ENCODE measurements around the gene MAP3K20.
"Not testable (repeated sequence)": the region's sequence is repeated elsewhere in the genome, so short reads cannot be mapped to it uniquely, and the experiment has no call there.

MAP3K20 gene

DNA sequence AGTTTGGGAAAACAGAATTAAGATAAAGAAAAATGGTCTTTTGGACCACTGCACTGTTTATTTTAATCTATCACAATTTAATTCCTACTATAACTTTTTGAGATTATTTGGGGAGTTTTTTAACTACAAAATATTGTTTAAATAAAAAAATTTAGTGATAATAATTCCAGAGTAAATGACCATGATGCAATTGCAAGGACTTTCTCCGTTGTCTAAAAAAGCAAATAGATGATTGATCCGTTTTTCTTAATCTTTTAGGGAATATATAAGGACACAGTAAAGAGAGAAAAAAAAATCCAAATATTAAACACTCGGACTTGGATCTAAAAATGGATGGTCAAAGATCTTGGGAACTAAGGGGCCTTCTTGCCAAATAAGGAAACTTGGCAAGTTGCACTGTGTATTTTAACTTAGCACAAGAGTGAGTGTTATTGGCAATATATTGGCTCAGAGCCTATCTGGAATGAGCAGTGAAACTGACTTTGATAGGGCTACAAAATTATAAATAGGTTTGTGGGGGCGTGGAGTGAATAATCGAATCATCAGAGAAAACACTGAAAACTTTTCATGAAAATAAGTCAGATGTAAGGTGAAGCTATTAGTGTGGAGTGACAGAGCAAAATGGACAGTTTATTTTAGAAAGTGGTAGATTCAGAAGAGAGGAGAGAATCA, 2.0 kb downstream of the MAP3K20 start:
- no peak overlapping the region for H3K4me3 ChIP-seq (ENCODE audit: low read length)
- DNase-seq (ENCODE audit: low read depth, low spot score), result no peak

DNA sequence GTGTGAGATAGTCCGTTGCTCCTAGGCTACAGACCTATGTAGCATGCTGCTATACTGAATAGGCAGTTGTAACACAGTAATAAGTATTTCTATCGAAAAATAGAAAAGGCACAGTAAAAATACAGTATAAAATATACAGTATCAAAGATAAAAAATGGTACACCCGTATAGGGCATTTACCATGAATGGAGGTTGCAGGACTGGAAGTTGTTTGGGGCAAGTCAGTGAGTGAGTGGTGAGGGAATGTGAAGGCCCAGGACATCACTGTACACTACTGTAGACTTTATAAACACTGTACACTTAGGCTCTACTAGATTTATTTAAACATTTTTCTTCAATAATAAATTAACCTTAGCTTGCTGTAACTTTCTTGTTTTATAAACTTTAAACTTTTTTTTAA, 3.5 kb downstream of the MAP3K20 start:
- DNase-seq (ENCODE audit: low read depth, low spot score), result no peak
- H3K4me3 ChIP-seq (ENCODE audit: low read length), result no peak overlapping the region

DNA sequence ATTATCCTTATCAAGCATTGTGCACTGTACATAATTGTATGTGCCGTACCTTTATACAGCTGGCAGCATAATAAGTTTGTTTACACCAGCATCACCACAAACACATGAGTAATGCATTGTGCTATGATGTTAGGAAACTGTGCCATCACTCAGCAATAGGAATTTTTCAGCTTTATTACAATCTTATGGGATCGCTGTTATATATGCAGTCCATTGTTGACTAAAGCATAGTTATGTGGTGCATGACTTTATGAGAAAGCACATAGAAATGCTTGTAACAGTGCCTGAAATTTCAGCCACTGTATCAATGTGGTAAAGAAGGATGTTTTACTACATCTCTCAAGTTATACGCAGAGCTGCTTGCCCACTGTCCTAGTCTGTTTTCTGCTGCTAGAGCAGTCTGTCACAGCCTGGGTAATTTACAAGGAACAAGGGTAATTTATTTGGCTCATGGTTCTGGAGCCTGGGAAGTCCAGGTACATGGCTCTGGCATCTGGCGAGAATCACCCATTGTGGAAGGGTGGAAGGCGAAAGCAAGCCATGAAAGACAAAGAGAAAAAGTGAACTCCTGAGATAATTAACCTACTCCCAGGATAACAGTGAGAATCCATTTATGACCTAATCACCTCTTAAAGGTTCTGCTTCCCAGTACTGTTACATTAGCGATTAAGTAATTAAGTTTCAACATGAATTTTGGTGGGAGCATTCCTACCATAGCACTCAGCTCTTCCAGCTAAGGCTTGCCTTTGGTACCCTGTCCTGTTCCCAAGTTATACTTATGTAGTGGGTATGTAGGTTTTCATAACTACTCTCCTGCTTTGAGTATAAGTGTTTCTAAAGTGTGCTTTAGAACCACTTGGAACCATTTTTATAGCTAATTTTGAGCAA, 4.6 kb downstream of the MAP3K20 start:
- DNase-seq (ENCODE audit: low read depth, low spot score), result no peak
- no peak overlapping the region for H3K4me3 ChIP-seq (ENCODE audit: low read length)

DNA sequence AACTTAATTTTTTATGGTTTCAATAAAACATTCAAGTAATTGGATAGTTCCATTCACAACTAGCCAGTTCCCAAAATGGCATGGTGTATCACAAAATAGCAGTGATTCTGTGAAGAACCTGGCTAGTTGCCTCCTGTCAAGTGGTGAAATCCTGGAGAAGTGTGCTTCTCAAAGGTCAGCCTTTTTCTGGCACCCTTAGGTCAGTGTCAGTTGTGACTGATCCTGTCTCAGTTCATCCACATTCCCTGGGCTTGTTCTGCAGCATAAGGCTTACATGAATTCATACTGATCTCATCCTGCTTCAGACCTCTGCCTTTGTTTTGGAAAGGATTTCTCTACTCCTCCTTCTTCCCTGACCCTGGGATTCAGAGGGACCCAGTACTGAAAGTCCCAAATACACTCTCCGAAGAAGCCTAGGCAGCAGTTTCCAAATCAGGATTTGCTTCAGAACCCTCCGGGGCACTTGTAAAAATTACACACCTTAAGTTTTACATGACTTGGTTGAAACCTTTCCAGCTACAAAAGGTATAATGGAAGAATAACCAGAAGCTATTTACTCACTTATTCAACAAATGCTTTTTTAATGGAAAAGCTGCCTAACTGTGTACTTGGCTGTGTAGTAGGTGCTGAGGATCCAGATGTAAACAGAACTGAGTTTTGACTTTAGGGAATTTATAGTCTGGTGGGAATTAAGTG, 11.0 kb downstream of the MAP3K20 start:
- no peak for DNase-seq (ENCODE audit: low read depth, low spot score)
- no peak overlapping the region for H3K4me3 ChIP-seq (ENCODE audit: low read length)

DNA sequence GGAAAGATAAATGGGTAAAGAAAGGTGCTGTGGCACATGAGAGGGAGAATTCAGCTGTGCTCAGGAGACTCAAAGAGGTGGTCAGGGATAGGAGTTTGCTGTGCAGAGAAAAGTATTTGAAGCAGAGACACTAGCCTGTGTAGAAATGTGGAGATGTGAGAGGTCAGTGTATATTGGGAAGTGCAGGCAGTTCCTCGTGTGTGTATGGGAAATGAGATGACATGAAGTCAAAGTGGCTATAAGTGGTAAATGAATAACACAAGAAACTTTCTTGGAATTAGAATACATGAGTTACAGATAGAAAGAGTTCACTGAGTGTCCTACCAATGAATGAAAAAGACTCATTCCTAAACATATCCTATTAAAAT, 11.6 kb downstream of the MAP3K20 start:
- DNase-seq (ENCODE audit: low read depth, low spot score), result no peak

DNA sequence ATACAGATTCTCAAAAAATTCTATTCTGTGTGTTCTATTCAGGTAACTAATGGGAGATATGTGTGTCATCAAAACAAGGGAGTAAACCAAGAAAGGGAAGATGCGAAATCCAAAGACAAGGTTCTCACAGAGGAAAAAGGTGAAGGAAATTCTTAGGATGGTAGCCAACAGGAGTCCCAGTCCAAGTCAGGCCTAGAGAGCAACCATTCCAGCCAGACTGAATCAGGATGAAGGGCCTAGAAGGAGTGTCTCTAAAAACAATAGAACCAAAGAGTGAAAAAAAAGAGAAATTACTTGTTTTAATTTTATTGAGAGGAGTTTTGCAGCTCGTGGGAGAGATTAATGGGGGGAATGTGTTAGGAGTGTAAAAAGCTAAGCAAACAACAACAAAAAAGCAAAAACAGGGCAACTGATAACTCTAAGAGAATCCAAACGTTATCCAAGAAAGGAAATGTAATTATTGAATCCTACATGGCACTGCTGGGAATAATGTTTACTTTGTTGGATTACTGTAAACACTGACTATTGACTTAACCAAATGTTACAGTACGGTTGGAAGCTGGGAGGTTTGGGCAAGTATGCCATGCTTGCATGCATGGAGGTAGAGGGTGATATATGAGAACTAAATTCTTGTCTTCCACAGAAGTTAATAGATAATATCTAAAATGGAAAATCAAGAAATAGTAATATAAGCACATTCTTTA, 12.3 kb downstream of the MAP3K20 start:
- DNase-seq (ENCODE audit: low read depth, low spot score), result no peak
- H3K4me3 ChIP-seq (ENCODE audit: low read length), result no peak overlapping the region

More for the DNA sequence above, 11.6 kb downstream of the MAP3K20 start:
- no peak overlapping the region for H3K4me3 ChIP-seq (ENCODE audit: low read length)

DNA sequence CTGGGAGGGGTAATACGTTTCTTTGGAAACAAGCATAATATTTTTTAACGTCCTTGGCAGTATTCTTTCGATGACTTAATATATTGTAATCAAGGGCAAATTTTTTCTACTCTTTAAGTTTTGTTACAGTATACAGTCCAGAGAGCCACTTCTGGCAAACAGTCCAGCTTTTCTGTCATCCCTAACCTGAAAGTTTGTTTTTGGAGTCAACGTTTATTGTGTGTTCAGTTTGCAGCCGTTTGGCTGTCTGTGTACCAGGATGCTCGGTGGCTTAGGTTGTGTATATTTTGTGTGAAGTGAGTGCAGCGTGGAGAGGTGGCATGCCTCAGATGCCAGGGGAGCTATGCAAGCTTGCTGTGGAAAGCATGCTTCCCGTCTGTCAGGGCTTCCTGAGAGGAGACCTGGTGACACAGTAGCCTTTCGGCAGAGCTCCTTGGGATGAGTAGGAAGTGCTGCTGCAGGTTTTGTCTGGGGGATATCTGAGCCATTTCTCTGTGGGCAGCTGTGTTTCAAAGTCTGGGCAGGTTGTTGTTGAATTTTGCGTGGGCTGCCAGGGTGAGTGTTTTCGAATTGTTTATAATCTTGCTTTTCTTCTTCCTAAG, 14.7 kb downstream of the MAP3K20 start:
- no peak overlapping the region for H3K4me3 ChIP-seq (ENCODE audit: low read length)
- no peak for DNase-seq (ENCODE audit: low read depth, low spot score)

DNA sequence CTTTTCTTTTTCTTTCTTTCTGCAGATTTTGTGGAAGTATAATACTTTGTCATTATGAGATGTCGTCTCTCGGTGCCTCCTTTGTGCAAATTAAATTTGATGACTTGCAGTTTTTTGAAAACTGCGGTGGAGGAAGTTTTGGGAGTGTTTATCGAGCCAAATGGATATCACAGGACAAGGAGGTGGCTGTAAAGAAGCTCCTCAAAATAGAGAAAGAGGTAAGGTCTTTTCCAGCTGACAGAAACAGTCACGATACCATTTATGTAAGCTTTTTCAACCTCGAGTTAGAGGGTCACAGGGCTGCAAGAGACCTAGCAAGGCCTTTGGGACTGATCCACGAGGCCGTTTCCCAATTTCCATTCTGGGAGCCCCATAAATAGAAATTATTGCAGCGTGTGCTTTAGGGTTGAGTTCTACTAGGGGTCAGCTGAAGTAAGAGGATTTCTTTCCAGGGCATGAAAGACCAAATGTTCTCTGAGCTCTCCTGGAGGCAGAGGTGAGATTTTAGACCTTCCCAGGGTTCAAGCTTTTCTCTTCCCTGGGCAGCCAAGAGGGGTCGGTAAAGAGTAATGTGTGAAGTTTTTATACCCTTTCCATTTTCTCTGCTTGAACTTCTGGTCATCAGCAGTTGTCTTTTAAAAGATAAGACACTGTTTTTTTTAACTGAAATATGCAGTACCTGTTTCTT, 15.5 kb downstream of the MAP3K20 start:
- H3K4me3 ChIP-seq (ENCODE audit: low read length), result no peak overlapping the region
- DNase-seq (ENCODE audit: low read depth, low spot score), result no peak

DNA sequence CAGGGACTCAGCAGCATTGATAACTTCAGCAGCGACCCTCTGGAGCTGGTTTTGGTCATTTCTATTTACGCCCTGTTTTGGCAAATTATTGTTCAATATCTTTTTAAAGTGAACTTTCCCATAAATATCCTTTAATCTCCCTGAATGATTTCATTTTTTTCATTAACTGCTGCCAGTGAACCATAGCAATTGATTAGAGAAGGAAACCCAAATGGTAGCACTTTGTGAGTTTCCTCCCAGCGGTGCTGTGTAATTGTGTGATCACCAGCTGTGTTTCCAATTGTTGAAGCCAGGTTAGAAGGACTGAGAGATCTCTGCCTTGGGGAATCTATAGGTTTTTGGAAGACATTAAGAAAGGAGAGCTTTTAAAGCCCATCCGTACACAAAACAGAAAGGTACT, 16.3 kb downstream of the MAP3K20 start:
- H3K4me3 ChIP-seq (ENCODE audit: low read length), result no peak overlapping the region
- DNase-seq (ENCODE audit: low read depth, low spot score), result no peak

DNA sequence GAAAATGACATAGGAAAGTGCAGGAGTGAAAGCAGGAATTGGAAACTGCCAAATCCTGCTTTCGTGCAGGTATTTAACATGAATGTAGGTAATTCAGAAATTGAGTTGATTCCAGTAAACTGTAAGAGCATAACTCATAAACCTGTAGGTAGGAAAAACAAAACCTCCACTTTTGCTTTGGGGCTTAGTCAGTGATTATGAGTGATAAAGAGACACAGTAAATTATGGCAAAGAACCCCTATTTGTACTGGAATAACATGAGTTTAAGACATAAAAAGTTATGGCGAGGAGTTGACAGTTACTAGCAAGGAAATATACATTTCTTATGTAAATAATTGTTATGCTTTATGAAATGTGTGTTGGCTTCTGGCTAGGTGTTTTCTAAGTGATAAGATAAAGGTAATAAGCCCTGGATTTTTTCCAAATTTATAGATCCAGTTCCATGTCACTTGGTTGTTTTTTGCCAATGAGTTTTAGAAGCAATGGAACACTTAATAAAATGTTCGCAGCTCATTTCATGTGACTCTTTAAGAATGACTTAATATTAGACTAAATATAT, 17.3 kb downstream of the MAP3K20 start:
- no peak for DNase-seq (ENCODE audit: low read depth, low spot score)
- no peak overlapping the region for H3K4me3 ChIP-seq (ENCODE audit: low read length)

DNA sequence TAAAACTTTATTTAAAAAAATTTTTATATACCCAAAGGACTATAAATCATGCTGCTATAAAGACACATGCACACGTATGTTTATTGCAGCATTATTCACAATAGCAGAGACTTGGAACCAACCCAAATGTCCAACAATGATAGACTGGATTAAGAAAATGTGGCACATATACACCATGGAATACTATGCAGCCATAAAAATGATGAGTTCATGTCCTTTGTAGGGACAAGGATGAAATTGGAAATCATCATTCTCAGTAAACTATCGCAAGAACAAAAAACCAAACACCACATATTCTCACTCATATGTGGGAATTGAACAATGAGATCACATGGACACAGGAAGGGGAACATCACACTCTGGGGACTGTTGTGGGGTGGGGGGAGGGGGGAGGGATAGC, 18.0 kb downstream of the MAP3K20 start:
- not testable (repeated sequence) for DNase-seq (ENCODE audit: low read depth, low spot score); H3K4me3 ChIP-seq (ENCODE audit: low read length)

DNA sequence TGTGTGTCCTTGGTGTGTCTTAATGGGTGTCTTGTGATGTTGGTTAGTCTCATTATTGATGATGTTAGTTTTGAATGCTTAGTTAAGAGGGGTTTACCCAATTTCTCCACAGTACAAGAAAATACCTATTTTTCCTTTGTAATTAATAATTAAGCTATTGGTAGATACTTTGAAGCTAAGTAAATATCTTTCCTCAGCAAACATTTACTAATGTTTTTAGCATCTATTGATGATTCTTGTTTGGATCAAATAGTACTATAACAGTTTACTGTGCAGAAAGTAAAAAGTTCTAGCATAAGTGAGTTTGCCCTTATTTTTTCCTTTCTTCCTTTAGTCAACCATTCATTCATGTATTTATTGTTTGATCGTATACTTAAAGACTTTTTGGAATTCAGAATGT, 19.1 kb downstream of the MAP3K20 start:
- DNase-seq (ENCODE audit: low read depth, low spot score), result no peak
- H3K4me3 ChIP-seq (ENCODE audit: low read length), result no peak overlapping the region

DNA sequence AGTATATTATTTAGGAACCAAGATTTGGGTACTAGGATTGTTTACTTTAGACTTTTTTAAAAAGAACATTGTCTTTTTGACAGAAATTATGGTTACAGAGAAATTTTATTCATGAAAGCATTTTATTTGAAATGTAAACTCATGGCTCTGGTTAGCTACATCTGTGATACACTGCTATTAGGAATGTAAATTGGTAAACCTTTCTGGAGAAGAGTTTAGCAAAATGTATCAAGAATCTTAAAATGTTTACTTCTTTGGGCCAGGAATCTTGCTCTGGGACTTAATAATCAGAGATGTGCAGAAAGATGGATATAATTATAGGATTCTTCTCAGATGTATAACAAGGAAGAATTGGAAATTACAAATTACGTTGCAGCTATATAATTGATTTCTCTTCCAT, 19.7 kb downstream of the MAP3K20 start:
- no peak for DNase-seq (ENCODE audit: low read depth, low spot score)
- H3K4me3 ChIP-seq (ENCODE audit: low read length), result no peak overlapping the region

DNA sequence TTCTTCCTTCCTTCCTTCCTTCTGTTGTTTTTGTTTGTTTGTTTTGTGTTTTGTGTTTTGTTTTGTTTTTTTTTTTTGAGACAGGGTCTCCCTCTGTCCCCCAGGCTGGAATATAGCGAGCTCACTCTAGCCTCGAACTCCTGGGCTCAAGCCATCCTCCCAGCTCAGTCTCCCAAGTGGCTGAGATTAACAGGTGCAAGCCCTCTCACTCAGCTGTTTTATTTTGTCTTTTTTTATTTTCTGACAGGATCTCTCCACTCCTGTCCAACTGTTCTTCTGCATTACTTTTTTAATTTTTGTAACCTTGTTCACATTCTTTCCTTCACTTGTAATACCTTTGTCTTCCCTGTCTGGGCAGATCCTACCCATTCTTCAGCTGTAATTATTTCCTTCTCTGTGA, 23.6 kb downstream of the MAP3K20 start:
- no peak overlapping the region for H3K4me3 ChIP-seq (ENCODE audit: low read length)
- DNase-seq (ENCODE audit: low read depth, low spot score), result no peak

DNA sequence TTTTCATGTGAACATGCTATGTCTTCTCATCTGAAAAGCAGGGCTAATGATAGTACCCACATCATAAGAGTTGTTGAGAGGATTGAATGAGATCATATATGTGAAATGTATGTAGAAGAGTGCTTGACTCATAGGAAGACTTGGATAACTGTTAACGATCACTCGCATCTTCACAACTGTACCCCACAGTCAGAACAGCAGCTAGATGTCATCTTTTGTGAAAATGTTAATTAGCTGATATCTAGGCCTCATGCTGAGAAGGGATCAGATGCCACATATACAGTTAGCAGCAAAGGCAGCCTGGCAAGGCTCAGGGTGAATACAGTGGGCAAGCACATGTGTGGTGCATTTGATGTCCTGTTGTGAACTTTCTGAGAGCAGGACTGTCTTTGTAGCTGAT, 24.2 kb downstream of the MAP3K20 start:
- DNase-seq (ENCODE audit: low read depth, low spot score), result no peak
- no peak overlapping the region for H3K4me3 ChIP-seq (ENCODE audit: low read length)

DNA sequence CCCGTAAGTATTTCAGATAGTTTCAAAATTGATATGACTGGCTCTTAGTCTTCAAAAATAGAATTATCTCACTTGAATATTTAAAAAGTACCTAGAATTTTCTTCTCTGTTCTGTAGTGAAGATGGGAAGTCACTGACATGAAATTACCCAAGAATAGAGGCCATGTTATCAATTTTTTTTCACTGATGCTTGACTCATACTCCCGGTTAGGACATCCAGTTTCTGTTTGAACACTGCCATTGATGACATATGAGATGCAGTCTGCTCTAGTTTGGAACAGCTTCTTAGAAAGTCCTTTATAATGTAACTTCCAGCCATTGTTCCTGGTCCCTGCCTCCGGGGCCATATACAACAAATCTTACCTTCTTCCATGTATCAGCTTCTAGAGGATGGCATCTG, 26.0 kb downstream of the MAP3K20 start:
- no peak for DNase-seq (ENCODE audit: low read depth, low spot score)

DNA sequence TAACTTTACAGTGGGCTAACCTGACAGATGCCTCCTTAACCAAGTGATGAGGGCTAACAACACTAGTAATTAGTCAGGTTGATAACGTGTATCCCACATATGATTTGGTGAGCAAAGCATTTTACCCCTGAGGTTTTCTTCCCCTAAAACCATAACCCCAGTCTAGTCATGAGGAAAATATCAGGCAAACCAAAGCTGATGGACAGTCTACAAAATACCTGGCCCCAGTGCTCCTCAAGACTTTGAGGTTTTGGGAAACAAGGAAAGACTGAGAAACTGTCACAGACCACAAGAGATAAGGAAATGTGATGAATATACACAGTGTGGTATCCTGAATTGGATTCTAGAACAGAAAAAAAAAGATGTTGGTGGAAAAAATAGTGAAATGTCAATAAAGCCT, 28.5 kb downstream of the MAP3K20 start:
- DNase-seq (ENCODE audit: low read depth, low spot score), result no peak
- no peak overlapping the region for H3K4me3 ChIP-seq (ENCODE audit: low read length)

More for the DNA sequence above, 26.0 kb downstream of the MAP3K20 start:
- no peak overlapping the region for H3K4me3 ChIP-seq (ENCODE audit: low read length)

DNA sequence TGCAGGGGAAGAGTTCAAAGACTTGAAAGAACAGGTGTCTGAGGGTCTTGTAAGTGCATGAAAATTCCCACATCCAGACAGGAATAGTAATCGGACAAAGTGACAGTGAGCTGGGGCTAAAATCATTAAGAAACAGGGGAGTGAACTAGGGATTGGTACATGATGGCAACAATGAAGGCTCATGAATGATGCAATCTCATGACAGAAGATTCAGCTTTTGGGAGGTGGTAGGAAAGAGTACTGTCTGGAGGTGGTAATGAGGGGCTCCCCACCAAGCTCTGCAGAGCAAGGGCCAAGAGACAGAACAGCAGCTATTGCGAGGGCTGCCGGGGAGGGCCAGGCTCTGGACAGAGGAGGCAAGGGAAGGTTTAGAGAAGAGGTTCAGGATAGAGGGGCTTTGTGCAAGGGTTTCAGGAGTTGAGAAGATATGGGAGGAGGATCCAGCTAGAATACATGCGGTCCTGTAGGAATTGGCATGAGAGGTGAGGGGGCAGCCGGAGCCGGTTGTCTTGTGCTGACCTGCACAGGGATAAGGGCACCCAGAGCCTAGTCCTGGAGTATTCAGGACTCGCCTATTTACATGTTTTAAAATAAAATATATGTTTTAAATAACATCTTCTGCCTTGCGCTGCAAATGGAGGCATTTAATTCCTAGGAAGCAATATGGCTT, 31.4 kb downstream of the MAP3K20 start:
- no peak for DNase-seq (ENCODE audit: low read depth, low spot score)
- no peak overlapping the region for H3K4me3 ChIP-seq (ENCODE audit: low read length)

Measured in Jurkat, Clone E6-1 (cell line).